GM19372 (cell line): ENCODE results near the gene KCNT1.

Experiments used
- ATAC-seq: cut with Tn5 transposase; IDR thresholded peaks from one replicate; pipeline ENCODE4 v1.9.1; 2021; ENCODE audit warnings: mild to moderate bottlenecking, low read depth, moderate library complexity; ENCODE audit not compliant: unreplicated experiment

The KCNT1 gene

GRCh38 chr9:135794057-135794335, 92.0 kb downstream of the KCNT1 start:
- no peak for ATAC-seq

- ATAC-seq, result no peak
These were observed 92.4 kb downstream of the KCNT1 start for GRCh38 chr9:135794361-135794885.

- ATAC-seq, result no peak
These were observed 93.4 kb downstream of the KCNT1 start for GRCh38 chr9:135795391-135795790.

GRCh38 chr9:135796784-135797485, 95.0 kb downstream of the KCNT1 start:
- no peak for ATAC-seq

GRCh38 chr9:135797507-135798262, 95.7 kb downstream of the KCNT1 start:
- no peak for ATAC-seq

- ATAC-seq, result no peak
These were observed 96.2 kb downstream of the KCNT1 start for GRCh38 chr9:135798263-135798585.

GRCh38 chr9:135799261-135799660, 97.3 kb downstream of the KCNT1 start:
- no peak for ATAC-seq

GRCh38 chr9:135801070-135801469, 99.1 kb downstream of the KCNT1 start:
- ATAC-seq, result no peak

- ATAC-seq, result no peak
These were observed 101.0 kb downstream of the KCNT1 start for GRCh38 chr9:135802876-135803419.

- ATAC-seq, result no peak
These were observed 101.5 kb downstream of the KCNT1 start for GRCh38 chr9:135803441-135803840.

- ATAC-seq, result no peak
These were observed 102.8 kb downstream of the KCNT1 start for GRCh38 chr9:135804581-135805421.

- ATAC-seq, result no peak
These were observed 103.5 kb downstream of the KCNT1 start for GRCh38 chr9:135805422-135806022.

GRCh38 chr9:135809166-135809565, 107.2 kb downstream of the KCNT1 start:
- no peak for ATAC-seq

- ATAC-seq, result no peak
These were observed 109.0 kb downstream of the KCNT1 start for GRCh38 chr9:135810806-135811575.

- no peak for ATAC-seq
These were observed 109.8 kb downstream of the KCNT1 start for GRCh38 chr9:135811801-135812200.

GRCh38 chr9:135812961-135813360, 111.0 kb downstream of the KCNT1 start:
- no peak for ATAC-seq

- no peak for ATAC-seq
These were observed 111.8 kb downstream of the KCNT1 start for GRCh38 chr9:135813671-135814290.

- no peak for ATAC-seq
These were observed 112.6 kb downstream of the KCNT1 start for GRCh38 chr9:135814421-135815095.

GRCh38 chr9:135815413-135815812, 113.4 kb downstream of the KCNT1 start:
- no peak for ATAC-seq
